ENCODE results near the gene CCDC102A. TPM values are rescaled to one million over a fixed set of nuclear protein-coding genes. Genes with fewer than 3 reads are reported as not detected.

The CCDC102A gene
- total RNA-seq, 1 experiment from 2014 or later, result 4.1 TPM

- intact Hi-C loops (cut with micrococcal nuclease), result no loop called here
- TF ChIP-seq CTCF (IDR thresholded peaks at IDR 0.05; ENCODE audit: unreplicated experiment), result no peak
- H3K27ac Mint-ChIP-seq (ENCODE audit: low read depth, unreplicated experiment), result no peak overlapping the region
Measured at GRCh38 chr16:57530104-57530521, 6.3 kb downstream of the CCDC102A start.

GRCh38 chr16:57529391-57530103, 6.8 kb downstream of the CCDC102A start:
- Mint-ChIP-seq H3K4me3 (ENCODE audit: unreplicated experiment) (no peak overlapping the region), H3K36me3 (ENCODE audit: insufficient read depth, unreplicated experiment) (peaks cover 6% of the 10 kb centered on the region), H3K27ac (ENCODE audit: low read depth, unreplicated experiment) (no peak overlapping the region), H3K27me3 (ENCODE audit: insufficient read depth, unreplicated experiment) (no peaks in the 10 kb centered on the region), H3K9me3 (ENCODE audit: unreplicated experiment) (no peaks in the 10 kb centered on the region), H3K4me1 (ENCODE audit: insufficient read depth, unreplicated experiment) (peaks cover 35% of the 10 kb centered on the region)
- ChIA-PET CTCF (interaction anchor here (0.6 to 1.4 kb wide), 4 partner anchors 9 to 91 kb away, joined by 3 to 6 read pairs (median 4); no protein-coding TSS in a partner anchor), POLR2A (no interaction called here)
- no peak for TF ChIP-seq CTCF (IDR thresholded peaks at IDR 0.05; ENCODE audit: unreplicated experiment)
- no TSS peak for BruUV-seq (replicated peaks)
- no peak for DNase-seq (ENCODE audit: unreplicated experiment)
- intact Hi-C loops (cut with micrococcal nuclease), result no loop called here

More at GRCh38 chr16:57530104-57530521, 6.3 kb downstream of the CCDC102A start:
- H3K36me3 Mint-ChIP-seq (ENCODE audit: insufficient read depth, unreplicated experiment), result peaks cover 6% of the 10 kb centered on the region
- no peaks in the 10 kb centered on the region for H3K9me3 Mint-ChIP-seq (ENCODE audit: unreplicated experiment)
- peaks cover 39% of the 10 kb centered on the region for H3K4me1 Mint-ChIP-seq (ENCODE audit: insufficient read depth, unreplicated experiment)
- no TSS peak for BruUV-seq (replicated peaks)
- peak; percentile 28 for DNase-seq (ENCODE audit: unreplicated experiment)
- ChIA-PET CTCF (interaction anchor here (0.6 to 1.0 kb wide), 3 partner anchors 10 to 91 kb away, joined by 3 to 6 read pairs (median 4); no protein-coding TSS in a partner anchor), POLR2A (no interaction called here)
- no peaks in the 10 kb centered on the region for H3K27me3 Mint-ChIP-seq (ENCODE audit: insufficient read depth, unreplicated experiment)
- no peak overlapping the region for H3K4me3 Mint-ChIP-seq (ENCODE audit: unreplicated experiment)

GRCh38 chr16:57528499-57529390, 7.6 kb downstream of the CCDC102A start:
- Mint-ChIP-seq H3K4me3 (ENCODE audit: unreplicated experiment) (no peak overlapping the region), H3K27ac (ENCODE audit: low read depth, unreplicated experiment) (no peak overlapping the region), H3K4me1 (ENCODE audit: insufficient read depth, unreplicated experiment) (peaks cover 27% of the 10 kb centered on the region), H3K27me3 (ENCODE audit: insufficient read depth, unreplicated experiment) (no peaks in the 10 kb centered on the region), H3K9me3 (ENCODE audit: unreplicated experiment) (no peaks in the 10 kb centered on the region), H3K36me3 (ENCODE audit: insufficient read depth, unreplicated experiment) (peaks cover 6% of the 10 kb centered on the region)
- BruUV-seq (replicated peaks), result no TSS peak
- intact Hi-C loops (cut with micrococcal nuclease), result no loop called here
- DNase-seq (ENCODE audit: unreplicated experiment), result no peak
- CTCF ChIA-PET, result interaction anchor here (0.7 to 1.4 kb wide), 3 partner anchors 9 to 26 kb away, joined by 3 to 4 read pairs (median 3); no protein-coding TSS in a partner anchor
- TF ChIP-seq CTCF (IDR thresholded peaks at IDR 0.05; ENCODE audit: unreplicated experiment), result no peak
- POLR2A ChIA-PET, result interaction anchor here (0.9 kb wide), 1 partner anchor 472 kb away, joined by 3 read pairs; the partner anchor contains the start of gene USB1
